Measurements from ENCODE around the gene RCSD1. TPM values are rescaled to one million over a fixed set of nuclear protein-coding genes. Genes with fewer than 3 reads are reported as not detected.

Gene RCSD1
- total and polyA plus RNA-seq, 2 donors from 2014 or later: 3.9 to 18.3 TPM

GRCh38 chr1:167661527-167662426, 31.7 kb downstream of the RCSD1 start:
- intact Hi-C loops (cut with DNase I): no loop called here
- no peak for TF ChIP-seq CTCF (IDR thresholded peaks at IDR 0.05; ENCODE audit: borderline replicate concordance, extremely low read depth, insufficient read depth)
- H3K27me3 ChIP-seq (ENCODE audit: control insufficient read depth, insufficient read depth, low read length): no peaks in the 10 kb centered on the region
- no peaks in the 10 kb centered on the region for H3K9me3 ChIP-seq (ENCODE audit: control insufficient read depth in 2 of 3, insufficient read depth in 1 of 3, low read length in 3 of 3)
- FAIRE-seq (no peak), DNase-seq (peak in 2 of 5 donors; percentile 24 to 58)
- H3K36me3 ChIP-seq (ENCODE audit: control insufficient read depth in 2 of 3, insufficient read depth in 3 of 3, low read length in 3 of 3): no peaks in the 10 kb centered on the region
- no peak overlapping the region for H3K27ac ChIP-seq (ENCODE audit: low read depth in 2 of 2, low read length in 2 of 2)
- H3K4me3 ChIP-seq (ENCODE audit: low read length in 3 of 3): no peak overlapping the region
- H3K4me1 ChIP-seq (ENCODE audit: control insufficient read depth in 2 of 3, insufficient read depth in 2 of 3, low read depth in 1 of 3, low read length in 3 of 3): peaks cover 0 to 6% (median 0%) of the 10 kb centered on the region in 3 donors
- no peak overlapping the region for H3K9ac ChIP-seq (ENCODE audit: low read length in 3 of 3)

DNA sequence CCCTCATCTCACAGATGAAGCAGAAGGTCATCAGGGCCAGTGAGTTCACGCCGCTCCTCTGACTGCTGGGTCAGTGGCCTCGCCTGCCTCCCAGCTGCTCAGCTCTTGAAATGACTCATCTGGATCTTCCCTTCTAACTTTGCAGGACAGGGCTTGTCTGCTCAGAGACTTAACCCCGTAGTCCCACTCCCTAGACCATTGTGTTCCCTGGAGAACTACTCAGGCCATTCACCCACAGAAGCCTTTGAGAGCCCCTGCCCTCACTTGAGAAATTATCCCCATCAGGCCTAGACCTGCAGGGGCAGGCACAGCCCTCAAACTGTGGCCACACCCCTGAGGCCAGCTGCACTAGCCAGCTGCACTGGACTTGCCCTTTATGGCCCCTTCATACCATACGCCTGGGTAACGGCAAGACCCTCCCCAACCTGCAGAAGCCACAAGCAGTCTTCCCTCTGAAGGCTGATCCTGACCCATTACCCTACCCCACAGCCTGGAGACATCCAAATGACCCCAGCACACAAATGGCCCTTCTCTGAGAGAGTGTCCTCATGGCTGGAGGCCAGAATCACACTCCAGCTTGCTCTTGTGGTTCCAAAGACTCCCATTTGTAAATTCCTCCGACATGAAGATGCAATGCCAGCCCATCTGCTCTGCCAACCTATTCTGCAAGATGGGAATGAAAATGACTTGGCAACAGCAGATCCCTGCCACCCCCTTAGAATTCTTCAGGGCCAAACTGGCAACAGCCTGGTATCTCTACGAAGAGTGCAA, 33.2 kb downstream of the RCSD1 start:
- Histone ChIP-seq H3K36me3 (ENCODE audit: control insufficient read depth in 2 of 3, insufficient read depth in 3 of 3, low read length in 3 of 3) (no peaks in the 10 kb centered on the region), H3K9ac (ENCODE audit: low read length in 3 of 3) (no peak overlapping the region), H3K27me3 (ENCODE audit: control insufficient read depth, insufficient read depth, low read length) (no peaks in the 10 kb centered on the region), H3K27ac (ENCODE audit: low read depth in 2 of 2, low read length in 2 of 2) (peak overlapping the region in 1 of 2 donors; percentile 29), H3K9me3 (ENCODE audit: control insufficient read depth in 2 of 3, insufficient read depth in 1 of 3, low read length in 3 of 3) (no peaks in the 10 kb centered on the region), H3K4me1 (ENCODE audit: control insufficient read depth in 2 of 3, insufficient read depth in 2 of 3, low read depth in 1 of 3, low read length in 3 of 3) (peaks cover 0 to 6% (median 0%) of the 10 kb centered on the region in 3 donors), H3K4me3 (ENCODE audit: low read length in 3 of 3) (no peak overlapping the region)
- intact Hi-C loops (cut with DNase I): no loop called here
- no peak for TF ChIP-seq CTCF (IDR thresholded peaks at IDR 0.05; ENCODE audit: borderline replicate concordance, extremely low read depth, insufficient read depth)
- peak in 1 of 5 donors; percentile 81 for DNase-seq
- no peak for FAIRE-seq

DNA sequence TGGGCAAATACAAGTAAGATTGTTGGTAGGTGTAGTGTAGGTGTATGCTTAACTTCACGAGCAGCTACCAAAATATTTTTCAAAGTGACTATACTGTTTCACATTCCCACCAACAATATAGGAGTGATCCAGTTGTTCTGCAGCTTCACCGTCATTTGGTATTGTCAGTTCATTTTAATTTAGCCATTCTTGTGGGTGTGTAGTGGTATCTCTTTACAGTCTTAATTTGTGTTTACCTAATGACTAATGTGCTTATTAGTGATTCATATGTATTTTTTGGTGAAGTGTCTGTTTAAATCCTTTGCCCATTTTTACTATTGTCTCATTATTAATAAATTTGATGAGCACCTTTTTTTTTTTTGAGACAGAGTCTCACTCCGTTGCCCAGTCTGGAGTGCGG, 35.4 kb downstream of the RCSD1 start:
- H3K4me1 ChIP-seq (ENCODE audit: control insufficient read depth in 2 of 3, insufficient read depth in 2 of 3, low read depth in 1 of 3, low read length in 3 of 3): peaks cover 0 to 4% (median 0%) of the 10 kb centered on the region in 3 donors
- H3K4me3 ChIP-seq (ENCODE audit: low read length in 3 of 3): no peak overlapping the region
- no peaks in the 10 kb centered on the region for H3K36me3 ChIP-seq (ENCODE audit: control insufficient read depth in 2 of 3, insufficient read depth in 3 of 3, low read length in 3 of 3)
- TF ChIP-seq CTCF (IDR thresholded peaks at IDR 0.05; ENCODE audit: borderline replicate concordance, extremely low read depth, insufficient read depth): no peak
- H3K27ac ChIP-seq (ENCODE audit: low read depth in 2 of 2, low read length in 2 of 2): no peak overlapping the region
- H3K9me3 ChIP-seq (ENCODE audit: control insufficient read depth in 2 of 3, insufficient read depth in 1 of 3, low read length in 3 of 3): no peaks in the 10 kb centered on the region
- no peak for DNase-seq
- no peak overlapping the region for H3K9ac ChIP-seq (ENCODE audit: low read length in 3 of 3)
- no peaks in the 10 kb centered on the region for H3K27me3 ChIP-seq (ENCODE audit: control insufficient read depth, insufficient read depth, low read length)
- no peak for FAIRE-seq
- intact Hi-C loops (cut with DNase I): no loop called here

All from kidney (tissue), 14 donors.